ENCODE data around the gene OR5B3. TPM values are rescaled to one million over a fixed set of nuclear protein-coding genes. Genes with fewer than 3 reads are reported as not detected.

Gene OR5B3
- total and polyA plus RNA-seq, 2 donors (not counting 3 experiments of a cell fraction or from before 2014, with no cell fraction given), result not detected

GRCh38 chr11:58354727-58355126 lies 51.9 kb downstream of the OR5B3 start:
- Histone ChIP-seq H3K27me3 (ENCODE audit: control insufficient read depth in 2 of 2, insufficient read depth in 2 of 2, low read length in 2 of 2) (no peaks in the 10 kb centered on the region), H4K20me1 (replicated peaks; ENCODE audit: control insufficient read depth, extremely low read depth, insufficient read depth, low read length) (no peaks in the 10 kb centered on the region), H3K79me2 (ENCODE audit: control insufficient read depth, insufficient read depth, low read length) (no peaks in the 10 kb centered on the region), H3K4me2 (ENCODE audit: insufficient read depth, low read length) (no peak overlapping the region), H3K36me3 (ENCODE audit: control insufficient read depth in 2 of 2, extremely low read depth in 1 of 2, insufficient read depth in 2 of 2, low read length in 2 of 2) (no peaks in the 10 kb centered on the region), H3K4me3 (replicated peaks in 1 of 3; ENCODE audit: insufficient read depth in 1 of 3, low read depth in 1 of 3, low read length in 3 of 3) (no peak overlapping the region), H3K4me1 (ENCODE audit: control insufficient read depth, extremely low read depth, insufficient read depth, low read length) (no peaks in the 10 kb centered on the region), H3K9ac (replicated peaks; ENCODE audit: extremely low read depth, insufficient read depth, low read length) (no peak overlapping the region), H3K9me1 (replicated peaks; ENCODE audit: control insufficient read depth, extremely low read depth, insufficient read depth, low read length) (no peaks in the 10 kb centered on the region), H3K27ac (ENCODE audit: insufficient read depth, low read depth, low read length) (no peak overlapping the region), H3K9me3 (replicated peaks; ENCODE audit: control insufficient read depth, insufficient read depth, low read length) (no peaks in the 10 kb centered on the region), H2AFZ (ENCODE audit: low read depth, low read length) (no peak overlapping the region)
- CTCF ChIA-PET, result no interaction called here
- TF ChIP-seq JUN (IDR thresholded peaks at IDR 0.05; ENCODE audit: borderline replicate concordance, insufficient read depth, insufficient read length, low read depth), result no peak
- TF ChIP-seq POLR2AphosphoS5 (IDR thresholded peaks at IDR 0.05; ENCODE audit: insufficient read depth, low read depth, low read length), result no peak
- no peak for TF ChIP-seq GATA2 (IDR thresholded peaks at IDR 0.05; ENCODE audit: insufficient read depth, insufficient read length, low read depth, low read length)
- TF ChIP-seq MAX (IDR thresholded peaks at IDR 0.05; ENCODE audit: insufficient read depth, insufficient read length), result no peak
- TF ChIP-seq CTCF (IDR thresholded peaks at IDR 0.05; ENCODE audit: extremely low read depth in 1 of 2, insufficient read depth in 1 of 2, low read depth in 1 of 2, low read length in 2 of 2), result no peak
- no peak for TF ChIP-seq POLR2A (IDR thresholded peaks at IDR 0.05; ENCODE audit: low read depth, low read length)
- no peak for TF ChIP-seq EZH2 (IDR thresholded peaks at IDR 0.05; ENCODE audit: borderline replicate concordance, low read depth, low read length, severe bottlenecking)
- no peak for TF ChIP-seq MYC (IDR thresholded peaks at IDR 0.05; ENCODE audit: low read depth, low read length)
- no peak for TF ChIP-seq FOS (IDR thresholded peaks at IDR 0.05; ENCODE audit: borderline replicate concordance, insufficient read depth, low read length)
- intact Hi-C loops (cut with micrococcal nuclease), result no loop called here
- POLR2A ChIA-PET, result no interaction called here
- no peak for DNase-seq (ENCODE audit: low read depth, low spot score)
- no TSS peak for BruUV-seq (replicated peaks)
- no peak for FAIRE-seq
- dilution Hi-C loops (cut with MboI; ENCODE audit: extremely low pct_ligation_motif_present, low sequenced_read_pairs), result no loop called here

Other genes with a start within 250 kb of the OR5B3 start
- not detected in 2 replicates for gene OR9Q2, start 217.8 kb downstream of the OR5B3 start, total RNA-seq
- gene OR9Q2, start 217.8 kb downstream of the OR5B3 start, polyA plus RNA-seq, result not detected in 2 replicates
- not detected in 2 replicates for gene OR1S2, start 202.7 kb downstream of the OR5B3 start, total RNA-seq
- not detected in 2 replicates for gene OR1S2, start 202.7 kb downstream of the OR5B3 start, polyA plus RNA-seq
- gene OR1S1, start 194.2 kb downstream of the OR5B3 start, total RNA-seq, result not detected in 2 replicates
- gene OR1S1, start 194.2 kb downstream of the OR5B3 start, polyA plus RNA-seq, result not detected in 2 replicates
- gene OR10Q1, start 178.0 kb downstream of the OR5B3 start, total RNA-seq, result not detected in 2 replicates
- gene OR10Q1, start 178.0 kb downstream of the OR5B3 start, polyA plus RNA-seq, result not detected in 2 replicates
- gene OR10W1, start 138.6 kb downstream of the OR5B3 start, total RNA-seq, result not detected in 2 replicates
- gene OR10W1, start 138.6 kb downstream of the OR5B3 start, polyA plus RNA-seq, result not detected in 2 replicates
- not detected in 2 replicates for gene OR5B17, start 47.8 kb downstream of the OR5B3 start, total RNA-seq
- not detected in 2 replicates for gene OR5B17, start 47.8 kb downstream of the OR5B3 start, polyA plus RNA-seq
- not detected in 2 replicates for gene OR5B2, start 21.2 kb upstream of the OR5B3 start, total RNA-seq
- gene OR5B2, start 21.2 kb upstream of the OR5B3 start, polyA plus RNA-seq, result not detected in 2 replicates
- not detected in 2 replicates for gene OR5B12, start 35.4 kb upstream of the OR5B3 start, total RNA-seq
- gene OR5B12, start 35.4 kb upstream of the OR5B3 start, polyA plus RNA-seq, result not detected in 2 replicates
- not detected in 2 replicates for gene OR5B21, start 101.2 kb upstream of the OR5B3 start, total RNA-seq
- gene OR5B21, start 101.2 kb upstream of the OR5B3 start, polyA plus RNA-seq, result not detected in 2 replicates
- gene LPXN, start 169.0 kb upstream of the OR5B3 start, total RNA-seq, result 3.9 and 6.2 TPM in 2 replicates
- gene LPXN, start 169.0 kb upstream of the OR5B3 start, polyA plus RNA-seq, result 5.1 and 6.2 TPM in 2 replicates
- gene ZFP91, start 172.2 kb upstream of the OR5B3 start, total RNA-seq, result 51.0 and 52.0 TPM in 2 replicates
- gene ZFP91, start 172.2 kb upstream of the OR5B3 start, polyA plus RNA-seq, result 13.3 and 20.2 TPM in 2 replicates
- gene CNTF, start 215.8 kb upstream of the OR5B3 start, total RNA-seq, result 2.9 and 3.3 TPM in 2 replicates
- gene CNTF, start 215.8 kb upstream of the OR5B3 start, polyA plus RNA-seq, result 0.53 and 0.84 TPM in 2 replicates

All from endothelial cell of umbilical vein (primary cell).